ENCODE data around the gene APBB1IP.

DNA sequence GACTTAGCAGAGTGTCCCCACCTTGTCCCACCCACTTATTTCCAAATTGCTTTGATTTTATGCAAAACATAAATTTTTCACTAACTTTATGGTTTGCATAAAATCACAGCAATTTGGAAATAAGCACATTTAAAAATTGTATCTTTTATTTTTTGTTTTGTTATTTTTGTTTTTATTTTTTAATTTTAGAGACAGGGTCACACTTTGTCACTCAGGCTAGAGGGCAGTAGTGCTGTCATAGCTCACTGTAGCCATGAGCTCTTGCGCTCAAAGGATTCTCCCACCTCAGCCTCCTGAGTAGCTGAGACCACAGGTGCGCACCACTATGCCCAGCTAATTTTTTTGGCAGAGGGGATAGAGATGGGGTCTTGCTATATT, 43.2 kb downstream of the APBB1IP start:
- TF ChIP-seq YY1 (IDR thresholded peaks at IDR 0.05; ENCODE audit: insufficient read depth, insufficient read length) = no peak
- no peak for TF ChIP-seq SUZ12 (IDR thresholded peaks at IDR 0.05; ENCODE audit: extremely low read depth, insufficient read depth, insufficient read length)
